ENCODE results near the gene CRIM1.

DNA sequence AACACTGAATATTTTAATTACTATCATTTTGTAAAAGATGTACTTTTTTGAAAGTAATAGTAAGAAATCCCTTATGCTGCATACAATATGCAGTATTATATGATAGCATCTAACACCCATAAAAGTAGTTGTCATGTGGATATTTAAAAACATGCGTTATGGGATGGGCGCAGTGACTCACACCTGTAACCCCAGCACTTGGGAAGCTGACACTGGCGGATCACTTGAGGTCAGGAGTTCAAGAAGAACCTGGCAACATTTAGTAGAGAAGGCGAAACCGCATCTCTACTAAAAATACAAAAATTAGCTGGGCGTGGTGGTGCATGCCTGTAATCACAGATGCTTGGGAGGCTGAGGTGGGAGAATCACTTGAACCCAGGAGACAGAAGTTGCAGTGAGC, 153.5 kb downstream of the CRIM1 start:
- TF ChIP-seq EZH2 (IDR thresholded peaks at IDR 0.05; ENCODE audit: borderline replicate concordance, low read depth, low read length, poor library complexity, severe bottlenecking): no peak
- TF ChIP-seq, protein P1, sequence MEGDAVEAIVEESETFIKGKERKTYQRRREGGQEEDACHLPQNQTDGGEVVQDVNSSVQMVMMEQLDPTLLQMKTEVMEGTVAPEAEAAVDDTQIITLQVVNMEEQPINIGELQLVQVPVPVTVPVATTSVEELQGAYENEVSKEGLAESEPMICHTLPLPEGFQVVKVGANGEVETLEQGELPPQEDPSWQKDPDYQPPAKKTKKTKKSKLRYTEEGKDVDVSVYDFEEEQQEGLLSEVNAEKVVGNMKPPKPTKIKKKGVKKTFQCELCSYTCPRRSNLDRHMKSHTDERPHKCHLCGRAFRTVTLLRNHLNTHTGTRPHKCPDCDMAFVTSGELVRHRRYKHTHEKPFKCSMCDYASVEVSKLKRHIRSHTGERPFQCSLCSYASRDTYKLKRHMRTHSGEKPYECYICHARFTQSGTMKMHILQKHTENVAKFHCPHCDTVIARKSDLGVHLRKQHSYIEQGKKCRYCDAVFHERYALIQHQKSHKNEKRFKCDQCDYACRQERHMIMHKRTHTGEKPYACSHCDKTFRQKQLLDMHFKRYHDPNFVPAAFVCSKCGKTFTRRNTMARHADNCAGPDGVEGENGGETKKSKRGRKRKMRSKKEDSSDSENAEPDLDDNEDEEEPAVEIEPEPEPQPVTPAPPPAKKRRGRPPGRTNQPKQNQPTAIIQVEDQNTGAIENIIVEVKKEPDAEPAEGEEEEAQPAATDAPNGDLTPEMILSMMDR (conservative IDR thresholded peaks at IDR 0.05; ENCODE audit: low read depth, low read length): no peak

Data from A673 (cell line).